Measurements from ENCODE around the gene NHERF1. TPM values are rescaled to one million over a fixed set of nuclear protein-coding genes. Genes with fewer than 3 reads are reported as not detected.

NHERF1 gene
- total and polyA plus RNA-seq, 2 of the 13 experiments (the other 11 are each of a cell fraction or from before 2014, with no cell fraction given) = 169 to 269 TPM

GRCh38 chr17:74737299-74738050, 11.0 kb upstream of the NHERF1 start (continued):
- TF ChIP-seq, protein P1, sequence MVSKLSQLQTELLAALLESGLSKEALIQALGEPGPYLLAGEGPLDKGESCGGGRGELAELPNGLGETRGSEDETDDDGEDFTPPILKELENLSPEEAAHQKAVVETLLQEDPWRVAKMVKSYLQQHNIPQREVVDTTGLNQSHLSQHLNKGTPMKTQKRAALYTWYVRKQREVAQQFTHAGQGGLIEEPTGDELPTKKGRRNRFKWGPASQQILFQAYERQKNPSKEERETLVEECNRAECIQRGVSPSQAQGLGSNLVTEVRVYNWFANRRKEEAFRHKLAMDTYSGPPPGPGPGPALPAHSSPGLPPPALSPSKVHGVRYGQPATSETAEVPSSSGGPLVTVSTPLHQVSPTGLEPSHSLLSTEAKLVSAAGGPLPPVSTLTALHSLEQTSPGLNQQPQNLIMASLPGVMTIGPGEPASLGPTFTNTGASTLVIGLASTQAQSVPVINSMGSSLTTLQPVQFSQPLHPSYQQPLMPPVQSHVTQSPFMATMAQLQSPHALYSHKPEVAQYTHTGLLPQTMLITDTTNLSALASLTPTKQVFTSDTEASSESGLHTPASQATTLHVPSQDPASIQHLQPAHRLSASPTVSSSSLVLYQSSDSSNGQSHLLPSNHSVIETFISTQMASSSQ (IDR thresholded peaks at IDR 0.05; ENCODE audit: low read depth) = no peak
- TF ChIP-seq, protein P1 (CRISPR knock-in tag; IDR thresholded peaks at IDR 0.05; ENCODE audit: borderline replicate concordance) = no peak
- TF ChIP-seq NCOA5 (CRISPR knock-in tag; IDR thresholded peaks at IDR 0.05) (no peak), ZNF850 (CRISPR knock-in tag; conservative IDR thresholded peaks at IDR 0.05) (no peak), CTCF (CRISPR knock-in tag; IDR thresholded peaks at IDR 0.05) (peak; percentile 76), HOXA7 (CRISPR knock-in tag; IDR thresholded peaks at IDR 0.05) (no peak), ZNF883 (CRISPR knock-in tag; IDR thresholded peaks at IDR 0.05; ENCODE audit: not compliant biosample characterization) (no peak)
- TF ChIP-seq, protein P2, sequence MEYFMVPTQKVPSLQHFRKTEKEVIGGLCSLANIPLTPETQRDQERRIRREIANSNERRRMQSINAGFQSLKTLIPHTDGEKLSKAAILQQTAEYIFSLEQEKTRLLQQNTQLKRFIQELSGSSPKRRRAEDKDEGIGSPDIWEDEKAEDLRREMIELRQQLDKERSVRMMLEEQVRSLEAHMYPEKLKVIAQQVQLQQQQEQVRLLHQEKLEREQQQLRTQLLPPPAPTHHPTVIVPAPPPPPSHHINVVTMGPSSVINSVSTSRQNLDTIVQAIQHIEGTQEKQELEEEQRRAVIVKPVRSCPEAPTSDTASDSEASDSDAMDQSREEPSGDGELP (IDR thresholded peaks at IDR 0.05; ENCODE audit: borderline replicate concordance, low read depth) = no peak
